Endothelial cell of umbilical vein (primary cell): ENCODE results near the gene PDE3A.

ENCODE experiments used
- EZH2 ChIP-seq: IDR thresholded peaks from 2 replicates; pipeline ENCODE4 v1.6.1; 2012; ENCODE audit warnings: borderline replicate concordance, low read depth, mild to moderate bottlenecking, moderate library complexity, low read length, inconsistent platforms; ENCODE audit not compliant: severe bottlenecking
- POLR2A ChIP-seq: IDR thresholded peaks from 2 replicates; pipeline ENCODE4 v1.6.1; 2012; ENCODE audit warnings: low read depth, mild to moderate bottlenecking, control low read depth, low read length
- TF ChIP-seq, protein P1 (sequence below), 2 donors: IDR thresholded peaks; 1 replicate in 1 of 2; 2 replicates in 1 of 2; pipeline ENCODE4 v1.5.1; 2011; ENCODE audit warnings: low read length in 2 of 2, mild to moderate bottlenecking in 2 of 2, moderate library complexity in 2 of 2, control low read depth in 1 of 2, inconsistent platforms in 1 of 2, low read depth in 1 of 2; ENCODE audit not compliant: insufficient read depth in 1 of 2; ENCODE audit errors: extremely low read depth in 1 of 2

- no peak for TF ChIP-seq EZH2
- no peak for TF ChIP-seq POLR2A
- TF ChIP-seq, protein P1, sequence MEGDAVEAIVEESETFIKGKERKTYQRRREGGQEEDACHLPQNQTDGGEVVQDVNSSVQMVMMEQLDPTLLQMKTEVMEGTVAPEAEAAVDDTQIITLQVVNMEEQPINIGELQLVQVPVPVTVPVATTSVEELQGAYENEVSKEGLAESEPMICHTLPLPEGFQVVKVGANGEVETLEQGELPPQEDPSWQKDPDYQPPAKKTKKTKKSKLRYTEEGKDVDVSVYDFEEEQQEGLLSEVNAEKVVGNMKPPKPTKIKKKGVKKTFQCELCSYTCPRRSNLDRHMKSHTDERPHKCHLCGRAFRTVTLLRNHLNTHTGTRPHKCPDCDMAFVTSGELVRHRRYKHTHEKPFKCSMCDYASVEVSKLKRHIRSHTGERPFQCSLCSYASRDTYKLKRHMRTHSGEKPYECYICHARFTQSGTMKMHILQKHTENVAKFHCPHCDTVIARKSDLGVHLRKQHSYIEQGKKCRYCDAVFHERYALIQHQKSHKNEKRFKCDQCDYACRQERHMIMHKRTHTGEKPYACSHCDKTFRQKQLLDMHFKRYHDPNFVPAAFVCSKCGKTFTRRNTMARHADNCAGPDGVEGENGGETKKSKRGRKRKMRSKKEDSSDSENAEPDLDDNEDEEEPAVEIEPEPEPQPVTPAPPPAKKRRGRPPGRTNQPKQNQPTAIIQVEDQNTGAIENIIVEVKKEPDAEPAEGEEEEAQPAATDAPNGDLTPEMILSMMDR (IDR thresholded peaks at IDR 0.05; ENCODE audit: extremely low read depth in 1 of 2, insufficient read depth in 1 of 2, low read depth in 1 of 2, low read length in 2 of 2), result no peak
These were observed 217.6 kb downstream of the PDE3A start for GRCh38 chr12:20585913-20586312.
